ENCODE measurements around the gene CREB3.

The CREB3 gene, protein sequence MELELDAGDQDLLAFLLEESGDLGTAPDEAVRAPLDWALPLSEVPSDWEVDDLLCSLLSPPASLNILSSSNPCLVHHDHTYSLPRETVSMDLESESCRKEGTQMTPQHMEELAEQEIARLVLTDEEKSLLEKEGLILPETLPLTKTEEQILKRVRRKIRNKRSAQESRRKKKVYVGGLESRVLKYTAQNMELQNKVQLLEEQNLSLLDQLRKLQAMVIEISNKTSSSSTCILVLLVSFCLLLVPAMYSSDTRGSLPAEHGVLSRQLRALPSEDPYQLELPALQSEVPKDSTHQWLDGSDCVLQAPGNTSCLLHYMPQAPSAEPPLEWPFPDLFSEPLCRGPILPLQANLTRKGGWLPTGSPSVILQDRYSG

DNA sequence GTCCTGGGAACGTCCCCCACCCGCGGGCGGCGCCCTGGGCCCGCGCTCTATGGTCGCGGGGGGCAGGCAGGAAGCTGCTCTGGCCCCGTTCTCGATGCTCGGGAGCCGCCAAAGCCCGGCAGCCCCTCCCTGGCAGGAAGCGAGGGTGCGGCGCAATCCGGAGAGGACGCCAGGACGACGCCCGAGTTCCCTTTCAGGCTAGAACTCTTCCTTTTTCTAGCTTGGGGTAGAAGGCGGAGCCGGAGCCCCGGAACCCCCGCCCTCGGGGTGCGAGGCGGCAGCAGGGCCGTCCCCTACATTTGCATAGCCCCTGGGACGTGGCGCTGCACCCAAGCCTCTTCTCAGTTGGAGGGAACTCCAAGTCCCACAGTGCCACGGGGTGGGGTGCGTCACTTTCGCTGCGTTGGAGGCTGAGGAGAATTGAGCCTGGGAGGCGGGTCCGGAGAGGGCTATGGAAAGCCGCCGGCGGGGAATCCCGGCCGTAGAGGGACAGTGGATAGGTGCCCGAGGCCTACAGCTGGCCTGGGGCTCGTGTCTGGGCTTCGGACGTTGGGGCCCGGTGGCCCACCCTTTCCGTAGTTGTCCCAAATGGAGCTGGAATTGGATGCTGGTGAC lies at the start of gene CREB3, which contains the start of gene TLN1:
TSS of gene CREB3 (plus strand) at position 482 of the 615 bp plus-strand sequence. CDS start at position 589, 107 bp downstream.
TSS of gene TLN1 (minus strand) at position 11 of the 615 bp plus-strand sequence. CDS start 6,501 bp downstream, outside the sequence.
- DNase-seq (ENCODE audit: low read depth in 3 of 3), result peak; percentile 91 to 98 (median 91)

DNA sequence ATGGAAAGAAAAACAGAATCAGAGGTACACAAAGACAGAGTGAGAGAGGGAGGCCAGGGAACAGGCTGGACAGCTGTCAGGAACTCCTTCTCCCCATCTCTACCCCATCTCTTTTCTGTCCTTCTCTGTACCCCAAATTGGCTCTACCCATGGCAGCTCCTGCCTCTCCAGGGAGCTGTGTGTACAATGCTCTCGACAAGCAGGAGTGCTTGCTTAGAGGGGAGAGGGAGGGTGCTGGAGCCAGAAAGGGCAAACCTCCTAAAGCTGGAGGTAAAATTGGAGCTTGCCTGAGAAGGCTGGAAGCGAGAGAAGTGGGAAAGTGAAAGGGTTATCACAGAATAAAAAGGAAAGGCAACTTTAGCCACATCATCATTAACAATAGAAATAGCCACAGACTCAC lies 49.1 kb upstream of the CREB3 start:
- no peak for DNase-seq (ENCODE audit: low read depth in 3 of 3)

DNA sequence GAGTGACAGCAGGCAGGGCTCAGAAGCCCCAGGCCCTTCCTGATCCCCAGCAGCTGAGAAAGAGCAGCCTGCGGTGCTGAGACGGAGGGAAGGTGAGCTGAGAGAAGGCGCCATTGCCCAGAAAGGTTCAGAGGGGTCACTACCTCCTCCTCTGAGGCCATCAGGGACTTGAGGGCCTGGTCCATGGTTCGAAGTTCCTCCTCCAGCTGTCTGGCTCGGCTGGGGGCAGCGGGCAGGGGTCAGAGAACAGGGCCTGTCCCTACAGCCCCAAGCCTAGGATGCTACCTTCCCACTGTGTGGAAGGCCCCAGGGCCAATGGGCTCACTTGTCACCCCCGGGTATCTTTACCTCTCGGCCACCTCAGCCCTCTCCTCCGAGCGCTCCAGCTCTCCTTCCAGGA lies 47.5 kb upstream of the CREB3 start:
- DNase-seq (ENCODE audit: low read depth in 3 of 3), result no peak

DNA sequence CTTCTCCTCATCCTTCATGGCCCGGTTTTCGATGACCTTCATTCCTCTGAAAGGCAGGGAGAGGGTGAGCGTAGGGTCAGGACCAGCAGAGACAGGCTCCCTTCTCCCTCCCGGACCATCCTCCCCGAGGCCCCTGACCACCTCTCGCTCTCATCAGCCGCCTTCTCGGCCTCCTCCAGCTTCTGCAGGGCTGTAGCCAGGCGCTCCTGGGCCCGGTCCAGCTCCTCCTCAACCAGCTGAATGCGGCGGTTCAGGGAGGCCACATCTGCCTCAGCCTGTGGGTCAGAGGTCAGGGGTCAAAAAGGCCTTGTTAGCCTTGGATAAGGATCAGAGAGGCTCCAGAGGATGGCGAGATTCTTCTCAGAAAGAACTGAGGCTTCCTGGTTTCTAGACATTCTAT lies 47.0 kb upstream of the CREB3 start:
- no peak for DNase-seq (ENCODE audit: low read depth in 3 of 3)

DNA sequence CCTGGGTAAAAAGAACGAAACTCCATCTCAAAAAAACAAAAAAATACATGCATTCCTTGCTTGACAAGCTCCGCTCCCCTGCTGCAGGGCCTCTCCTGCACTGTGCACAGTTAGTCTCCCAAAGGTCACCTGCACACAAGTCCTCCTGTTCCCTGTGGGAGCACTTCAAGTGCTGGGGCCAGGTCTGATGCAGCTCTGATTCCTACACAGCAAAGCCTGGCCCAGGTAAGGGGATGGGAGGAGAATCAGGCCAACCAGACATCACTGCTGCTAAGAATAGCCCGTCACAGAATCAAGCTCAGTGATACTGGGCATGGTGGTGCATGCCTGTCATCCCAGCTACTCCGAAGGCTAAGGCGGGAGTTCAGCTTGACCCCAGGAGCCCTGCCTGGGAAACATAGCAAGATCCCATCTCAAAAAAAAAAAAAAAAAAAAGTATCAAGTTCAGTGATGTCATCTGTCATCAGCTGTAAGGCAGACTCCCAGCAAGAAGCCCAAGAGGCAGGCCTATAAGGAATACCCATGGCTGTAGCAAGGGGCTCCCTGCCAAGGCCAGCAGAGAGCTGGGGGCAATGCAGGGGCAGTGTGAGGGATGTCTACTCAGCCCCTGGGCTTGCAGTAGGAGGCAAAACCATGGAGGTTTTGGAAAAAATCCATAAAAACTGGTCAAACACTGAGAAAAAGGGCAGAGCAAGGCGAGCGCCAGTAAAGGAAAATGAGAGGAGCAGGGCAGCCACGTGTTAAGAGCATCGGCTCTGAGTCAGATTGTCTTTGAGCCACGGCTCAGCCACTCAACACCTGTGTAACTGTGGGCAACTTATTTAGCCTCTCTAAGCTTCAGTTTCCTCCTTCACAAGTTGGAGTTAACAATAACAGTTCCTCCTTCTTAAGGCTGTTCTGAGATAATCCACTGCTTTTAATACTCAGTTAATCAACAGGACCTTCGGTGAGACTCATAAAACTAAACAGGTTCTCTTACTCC lies 46.0 kb upstream of the CREB3 start:
- DNase-seq (ENCODE audit: low read depth in 3 of 3), result no peak

DNA sequence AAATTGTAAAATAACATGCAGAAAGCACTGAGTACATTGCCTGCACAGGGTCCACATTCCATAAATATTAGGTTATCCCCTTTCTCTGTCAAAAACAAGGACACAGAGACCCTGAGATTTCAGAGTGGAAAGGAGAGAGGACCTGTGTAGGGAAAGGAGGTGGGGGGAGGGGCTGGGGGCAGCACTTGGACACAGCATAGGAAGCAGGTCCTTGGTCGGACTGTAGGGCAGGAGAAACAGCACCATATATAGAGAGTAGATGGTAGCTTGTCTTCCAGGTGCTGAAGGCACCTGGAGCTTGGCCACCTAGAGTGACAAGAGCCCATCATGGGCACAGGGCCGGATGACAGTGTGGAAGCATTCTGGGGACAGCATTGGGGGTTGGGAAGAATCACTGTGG lies 45.2 kb upstream of the CREB3 start:
- no peak for DNase-seq (ENCODE audit: low read depth in 3 of 3)

DNA sequence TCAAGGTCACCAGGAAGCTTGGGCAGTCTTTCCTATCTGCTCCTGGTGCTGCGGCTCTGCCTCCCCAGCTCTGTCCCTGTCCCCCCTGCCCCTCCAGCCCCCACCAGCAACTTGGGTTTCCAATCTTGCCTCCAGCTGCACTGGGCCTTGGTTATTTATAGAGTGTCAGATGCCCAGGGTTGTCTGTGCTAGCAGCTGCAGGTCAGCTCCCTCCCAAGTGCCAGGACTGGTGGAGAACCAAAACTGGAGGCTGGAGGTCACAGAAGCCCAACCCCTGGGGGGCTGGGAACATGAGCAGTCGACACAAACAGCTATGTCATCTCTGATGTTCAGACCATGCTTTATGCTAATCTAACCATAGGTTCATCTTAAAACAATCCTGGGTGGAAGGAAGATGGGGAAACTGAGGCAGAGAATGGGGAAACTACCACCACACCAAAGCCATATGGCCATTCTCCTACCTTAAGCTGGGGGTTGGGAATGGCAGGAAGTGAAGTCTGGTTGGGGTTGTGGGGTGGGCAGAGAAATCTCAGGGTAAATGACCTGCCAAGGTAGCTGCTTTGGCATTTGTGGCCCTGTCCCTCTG lies 44.4 kb upstream of the CREB3 start:
- DNase-seq (ENCODE audit: low read depth in 3 of 3), result no peak

DNA sequence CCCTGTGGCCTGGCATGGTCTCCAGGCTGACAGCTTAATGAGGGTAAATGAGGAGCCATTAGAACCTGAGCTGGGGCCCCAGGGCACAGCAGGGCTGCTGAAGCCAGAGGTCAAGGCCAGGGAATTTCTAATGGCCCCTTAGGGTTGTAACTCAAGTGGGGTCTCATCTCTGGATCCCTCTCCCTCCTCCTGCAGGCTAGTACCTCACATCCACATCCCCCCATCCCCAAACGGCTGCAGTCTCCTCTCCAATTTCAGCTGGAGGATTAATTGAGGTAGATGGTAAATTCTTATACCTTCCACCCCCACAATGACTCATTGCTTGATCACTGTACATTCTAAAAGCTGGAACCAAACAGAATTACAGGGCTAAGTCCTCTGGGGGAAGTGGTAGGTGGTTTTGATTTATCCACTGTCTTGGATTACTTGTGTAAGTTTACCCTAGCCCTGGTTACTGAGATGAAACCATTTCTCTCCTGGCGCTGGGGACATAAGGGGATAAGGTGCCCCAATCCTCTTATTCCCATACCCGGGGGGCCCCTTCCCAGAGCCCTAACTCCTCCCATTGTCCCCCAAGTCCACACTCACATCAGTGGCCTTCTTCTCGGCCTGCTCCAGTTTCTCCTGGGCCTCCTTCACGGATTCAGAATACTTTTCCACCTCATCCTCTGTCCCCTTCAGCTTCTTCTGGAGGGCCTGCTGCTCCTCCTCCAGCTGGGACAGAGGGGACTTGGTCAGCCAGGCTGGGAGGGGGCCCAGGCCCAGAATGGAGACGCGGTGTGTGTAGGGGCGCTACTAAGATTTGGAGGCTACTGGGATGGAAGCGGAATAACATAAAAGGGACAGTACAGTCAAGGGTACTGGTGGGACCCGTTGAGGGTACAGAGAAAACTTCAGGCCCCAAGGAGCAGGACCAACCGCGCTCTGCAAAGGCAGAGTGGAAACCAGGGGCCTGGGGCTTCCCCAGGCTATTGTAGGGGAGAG lies 43.6 kb upstream of the CREB3 start:
- DNase-seq (ENCODE audit: low read depth in 3 of 3), result no peak

DNA sequence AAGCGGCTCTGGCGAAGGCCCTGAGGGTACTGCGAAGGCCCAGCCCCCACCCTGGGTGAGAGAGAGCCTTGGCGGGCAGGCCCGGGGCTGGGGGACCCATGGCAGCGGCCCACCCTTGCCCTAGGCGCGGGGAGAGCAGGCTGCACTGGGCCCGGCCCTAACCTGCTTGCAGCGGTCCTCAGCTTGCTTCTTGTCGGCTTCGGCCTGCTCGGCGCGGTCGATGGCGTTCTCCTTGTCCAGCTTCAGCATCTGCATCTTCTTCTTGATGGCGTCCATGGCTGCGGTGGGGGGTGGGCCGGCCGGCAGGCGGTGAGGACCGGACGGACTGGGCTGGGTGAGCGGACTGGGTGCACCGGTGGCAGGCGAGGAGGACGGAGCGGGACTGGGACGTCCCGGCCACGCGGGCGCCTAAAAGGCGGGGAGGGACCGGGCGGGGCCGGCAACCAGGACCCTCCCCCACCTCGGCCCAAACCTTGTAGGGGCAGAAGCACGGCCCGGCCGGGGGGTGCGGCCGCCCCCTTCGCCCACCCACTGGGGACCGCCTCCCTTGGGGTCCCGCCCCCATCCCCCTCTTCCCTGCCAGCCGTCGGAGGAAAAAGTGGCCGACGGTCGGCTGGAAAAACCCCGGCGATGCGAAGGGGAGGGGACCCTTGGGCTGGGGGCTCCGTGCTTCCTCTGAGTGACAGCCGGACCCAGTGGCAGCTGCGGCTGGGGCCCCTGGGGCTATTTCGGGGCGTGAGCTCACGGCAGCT lies 42.7 kb upstream of the CREB3 start, which contains the start of gene TPM2:
TSS of gene TPM2 (minus strand) at position 384 of the 752 bp plus-strand sequence. CDS start at position 276, 108 bp downstream.
- DNase-seq (ENCODE audit: low read depth in 3 of 3), result no peak

DNA sequence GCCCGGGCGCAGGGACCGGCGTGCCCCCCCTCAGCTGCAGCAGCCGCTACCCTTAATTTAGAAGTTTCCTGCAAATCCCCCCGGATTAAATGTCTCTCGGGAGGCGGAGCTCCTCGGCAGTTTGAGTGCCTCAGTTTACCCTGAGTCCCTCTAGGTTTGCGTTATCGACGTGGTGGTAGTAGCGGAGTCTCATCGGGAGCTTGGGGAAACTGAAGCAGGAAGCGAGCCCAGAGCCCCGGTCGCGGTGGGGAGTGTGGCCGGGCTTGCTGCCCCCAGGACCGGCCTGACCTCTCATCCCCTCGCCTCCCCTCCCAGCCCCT lies 42.2 kb upstream of the CREB3 start:
- DNase-seq (ENCODE audit: low read depth in 3 of 3), result no peak

DNA sequence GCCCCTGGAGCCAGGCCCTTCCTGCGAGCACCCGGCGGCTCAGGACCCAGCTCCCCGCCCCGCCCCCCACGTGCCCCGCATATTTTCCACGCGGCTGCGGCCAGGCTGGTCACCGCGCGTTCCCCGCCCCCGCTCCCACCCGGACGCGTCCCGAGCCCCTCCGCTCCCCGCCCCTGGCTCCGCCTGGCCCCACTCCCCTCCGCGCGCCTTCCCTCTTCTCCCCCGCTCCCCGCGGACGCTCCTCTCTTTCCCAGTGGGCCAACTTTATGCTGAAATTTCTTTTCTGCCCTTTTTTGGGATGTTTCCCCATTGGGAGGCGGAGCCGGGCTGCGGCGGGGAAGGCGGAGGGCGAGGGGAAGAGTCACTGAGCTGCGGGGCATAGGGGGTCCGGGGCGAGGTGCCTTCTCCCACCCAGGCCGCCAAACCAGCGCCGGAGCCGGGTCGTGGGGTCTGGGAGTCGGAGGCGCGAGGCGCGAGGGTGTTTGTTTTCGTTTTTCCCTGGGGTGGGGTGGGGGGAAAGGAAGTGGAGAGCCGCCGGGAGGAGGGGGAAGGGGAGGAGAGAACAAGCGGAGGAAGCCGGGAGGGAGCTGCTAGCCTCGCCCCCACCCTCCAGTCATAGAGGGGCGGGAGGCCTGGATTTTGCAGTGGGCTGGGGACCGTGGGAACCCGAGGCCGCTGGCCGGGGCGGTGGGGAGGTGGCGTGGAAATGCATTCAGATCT lies 41.7 kb upstream of the CREB3 start:
- peak in 2 of 3 donors; percentile 9 to 31 for DNase-seq (ENCODE audit: low read depth in 3 of 3)

DNA sequence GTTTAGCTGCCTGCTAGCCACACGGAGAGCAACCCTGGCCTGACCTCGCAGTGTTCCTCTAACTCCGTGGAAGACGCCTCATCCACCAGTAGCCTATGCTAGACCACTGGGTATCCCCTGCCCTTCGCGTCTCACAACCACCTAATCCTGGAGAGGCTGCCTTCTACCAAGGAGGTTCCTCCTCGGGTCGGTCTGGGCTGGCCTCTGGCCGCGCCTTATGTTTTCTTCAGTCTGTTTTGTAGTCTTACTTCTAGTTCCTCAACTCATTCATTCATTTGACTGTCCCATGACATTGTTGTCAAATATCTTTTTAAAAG lies 41.2 kb upstream of the CREB3 start:
- DNase-seq (ENCODE audit: low read depth in 3 of 3), result no peak

DNA sequence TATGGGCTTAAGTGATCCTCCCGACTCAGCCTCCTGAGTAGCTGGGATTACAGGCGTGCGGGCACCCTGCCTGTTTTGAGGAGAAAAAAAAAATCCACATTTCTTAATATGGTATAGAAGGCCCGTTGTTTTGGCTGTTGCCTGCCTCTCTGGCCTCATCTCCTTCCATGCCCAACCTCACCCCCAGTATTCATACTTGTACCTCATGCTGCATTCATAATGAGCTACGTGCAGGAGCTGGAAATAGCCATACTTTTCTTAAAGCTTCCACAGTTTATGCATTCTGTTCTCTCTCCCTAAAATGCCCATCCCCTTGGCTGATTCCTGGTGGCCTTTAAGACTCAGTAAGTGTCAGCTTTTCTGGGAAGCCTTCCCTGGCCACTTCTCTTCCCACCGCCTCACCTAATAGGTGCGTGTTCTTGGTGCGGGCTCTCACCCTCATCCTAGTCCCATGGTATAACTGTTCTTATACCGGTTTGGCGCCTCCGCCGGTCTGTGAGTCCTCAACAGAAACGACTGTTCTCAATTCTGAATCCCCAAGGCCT lies 40.6 kb upstream of the CREB3 start:
- no peak for DNase-seq (ENCODE audit: low read depth in 3 of 3)

DNA sequence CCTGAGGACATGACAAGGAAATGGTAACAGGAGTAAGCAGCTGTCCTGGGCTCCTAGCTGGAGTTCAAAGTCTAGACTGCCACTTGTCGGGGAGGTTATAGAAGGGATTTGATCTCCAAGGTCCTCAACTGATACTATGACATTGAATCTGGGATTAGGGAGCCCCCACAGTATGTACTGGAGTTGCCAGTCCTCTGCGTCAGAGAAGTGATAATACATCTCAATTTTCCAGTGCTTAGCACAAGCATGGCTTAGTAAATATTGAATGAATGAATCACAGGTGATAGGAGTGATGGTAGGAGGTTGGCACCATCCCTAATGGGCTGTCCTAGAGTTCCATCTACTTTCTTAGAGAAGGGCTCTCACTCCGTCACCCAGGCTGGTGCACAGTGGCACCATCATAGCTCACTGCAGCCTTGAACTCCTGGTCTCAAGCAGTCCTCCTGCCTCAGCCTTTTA lies 36.5 kb upstream of the CREB3 start:
- no peak for DNase-seq (ENCODE audit: low read depth in 3 of 3)

DNA sequence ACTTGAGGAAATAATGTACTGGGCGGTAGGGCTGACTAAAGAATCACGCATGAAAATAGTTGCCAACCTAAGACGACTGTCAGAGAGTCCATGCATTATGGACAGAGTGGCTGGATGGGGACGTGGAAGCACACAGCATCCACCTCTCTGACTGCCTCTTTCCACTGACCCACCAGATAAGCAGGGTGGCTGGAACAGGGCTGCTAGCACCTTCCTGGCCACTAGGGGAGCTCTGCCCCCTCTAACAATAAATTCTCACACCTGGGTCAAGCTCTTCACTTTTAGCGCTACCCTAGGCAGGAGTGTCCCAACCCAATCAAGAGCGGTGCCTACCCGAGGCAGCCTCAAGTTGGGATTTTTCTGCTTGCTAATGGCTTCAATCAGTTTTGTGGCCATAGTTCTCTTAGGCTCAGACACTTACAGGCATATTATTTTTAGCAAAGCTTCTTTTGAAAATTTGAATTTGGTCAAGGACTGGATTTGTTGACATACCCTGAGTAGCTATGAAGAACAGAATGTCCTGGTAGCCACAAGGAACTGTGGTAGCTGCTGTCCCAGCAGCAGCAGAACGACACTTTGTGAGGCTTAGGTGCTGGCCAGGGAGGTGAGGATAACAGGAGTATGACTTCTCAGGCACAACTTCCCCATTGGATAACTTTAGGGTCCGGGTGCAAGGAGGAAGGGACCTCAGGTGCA lies 35.8 kb upstream of the CREB3 start:
- peak; percentile 23 to 40 (median 26) for DNase-seq (ENCODE audit: low read depth in 3 of 3)

DNA sequence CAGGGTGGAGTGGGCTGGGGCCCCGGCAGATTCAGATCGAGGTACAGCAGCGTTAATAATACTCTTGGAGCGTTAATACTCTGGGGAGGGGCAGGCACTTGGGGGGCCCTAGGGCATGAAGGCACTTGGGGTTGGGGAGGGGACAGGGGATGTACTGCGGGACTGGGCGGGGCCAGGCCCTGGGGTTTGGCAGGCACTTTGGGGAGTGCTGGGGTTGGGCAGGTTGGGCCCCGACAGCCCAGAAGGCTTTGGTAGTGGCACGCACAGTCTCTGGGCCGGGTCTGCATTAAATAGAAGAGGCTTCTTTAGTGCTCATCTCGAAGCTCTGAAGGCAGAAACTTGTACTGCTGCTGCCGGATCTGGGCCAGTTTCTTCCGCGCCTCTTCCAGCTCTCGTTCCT lies 35.0 kb upstream of the CREB3 start:
- no peak for DNase-seq (ENCODE audit: low read depth in 3 of 3)

DNA sequence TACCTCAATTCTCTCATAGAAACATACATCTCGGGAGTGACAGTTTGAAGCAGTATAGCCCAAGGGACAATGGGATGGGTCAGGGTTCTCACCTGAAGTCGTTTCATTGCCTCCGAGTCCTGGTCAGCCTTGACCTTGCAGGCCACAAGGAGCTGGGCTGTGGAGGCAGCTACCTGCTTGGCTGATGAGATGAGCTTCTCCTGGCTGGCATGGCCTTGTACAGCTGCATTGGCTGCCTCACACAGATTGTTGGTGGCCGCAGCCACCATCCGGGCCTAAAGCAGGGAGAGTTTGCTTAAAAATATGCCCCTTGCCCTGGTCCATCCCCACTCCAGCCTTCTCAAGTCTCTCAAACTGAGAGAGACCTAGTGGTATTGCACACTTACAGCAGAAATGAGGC lies 34.2 kb upstream of the CREB3 start:
- DNase-seq (ENCODE audit: low read depth in 3 of 3), result no peak

DNA sequence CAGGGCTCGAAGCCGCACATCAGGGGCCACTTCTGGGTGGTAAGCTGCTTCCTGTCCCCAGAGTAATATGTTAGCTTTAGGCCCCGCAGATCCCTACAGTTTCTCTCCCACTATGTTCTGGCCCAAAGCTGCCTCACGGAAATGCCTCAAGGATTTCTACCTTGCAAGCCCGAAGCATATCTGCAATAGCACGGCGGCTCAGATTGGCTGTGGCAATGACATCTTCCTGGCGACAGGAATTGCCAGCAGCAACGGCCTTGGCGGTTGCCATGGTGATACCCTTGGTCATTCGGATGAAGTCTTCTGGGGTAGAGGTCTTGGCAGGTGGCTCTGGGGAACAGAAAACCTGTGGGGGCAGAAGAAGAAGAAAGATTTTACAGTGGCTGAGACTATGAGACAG lies 32.4 kb upstream of the CREB3 start:
- no peak for DNase-seq (ENCODE audit: low read depth in 3 of 3)

Data from stimulated activated CD4-positive, alpha-beta T cell treated with anti-CD3 and anti-CD28 coated beads, TNF-alpha, amount 100 ng/mL, for 48 hours (primary cell).